Smooth muscle cell of the brain vasculature (primary cell): Measurements from ENCODE around the gene DPYSL3.
"Not testable (repeated sequence)": the region's sequence is repeated elsewhere in the genome, so short reads cannot be mapped to it uniquely, and the experiment has no call there.

Experiments
- DNase-seq: peaks from one replicate; pipeline ENCODE4 v3.0.0-alpha.2; 2012; ENCODE audit warnings: low read depth, low spot score

DPYSL3 gene

GRCh38 chr5:147509710-147510651, at the start of gene DPYSL3:
TSS of gene DPYSL3 (minus strand) at chr5:147510068. CDS start at chr5:147509858, 210 bp downstream.
- DNase-seq, result no peak

GRCh38 chr5:147558826-147559225, 49.0 kb upstream of the DPYSL3 start:
- DNase-seq, result no peak

GRCh38 chr5:147557876-147558745, 48.2 kb upstream of the DPYSL3 start:
- DNase-seq, result no peak

- DNase-seq, result no peak
These were observed 45.3 kb upstream of the DPYSL3 start for GRCh38 chr5:147555176-147555575.

- no peak for DNase-seq
These were observed 44.5 kb upstream of the DPYSL3 start for GRCh38 chr5:147554261-147554817.

GRCh38 chr5:147553817-147554216, 43.9 kb upstream of the DPYSL3 start:
- not testable (repeated sequence) for DNase-seq

GRCh38 chr5:147552897-147553296, 43.0 kb upstream of the DPYSL3 start:
- DNase-seq, result no peak

GRCh38 chr5:147551677-147552076, 41.8 kb upstream of the DPYSL3 start:
- no peak for DNase-seq

GRCh38 chr5:147547730-147548129, 37.9 kb upstream of the DPYSL3 start:
- DNase-seq, result no peak

- DNase-seq, result no peak
These were observed 34.7 kb upstream of the DPYSL3 start for GRCh38 chr5:147544556-147544955.

GRCh38 chr5:147539053-147539452, 29.2 kb upstream of the DPYSL3 start:
- DNase-seq, result no peak

GRCh38 chr5:147538236-147538635, 28.4 kb upstream of the DPYSL3 start:
- DNase-seq, result no peak

GRCh38 chr5:147534172-147534951, 24.5 kb upstream of the DPYSL3 start:
- no peak for DNase-seq

GRCh38 chr5:147532156-147532555, 22.3 kb upstream of the DPYSL3 start:
- DNase-seq, result no peak

GRCh38 chr5:147530530-147531389, 20.9 kb upstream of the DPYSL3 start:
- DNase-seq, result no peak

- no peak for DNase-seq
These were observed 13.2 kb upstream of the DPYSL3 start for GRCh38 chr5:147523069-147523468.

GRCh38 chr5:147522435-147522834, 12.6 kb upstream of the DPYSL3 start:
- DNase-seq, result no peak

- DNase-seq, result no peak
These were observed 10.6 kb upstream of the DPYSL3 start for GRCh38 chr5:147520450-147520849.

- DNase-seq, result no peak
These were observed 9.5 kb upstream of the DPYSL3 start for GRCh38 chr5:147519380-147519779.

GRCh38 chr5:147517383-147517782, 7.5 kb upstream of the DPYSL3 start:
- DNase-seq, result no peak
